Mesothelial cell of epicardium (in vitro differentiated cells): ENCODE results near the gene PSMG3. TPM values are rescaled to one million over a fixed set of nuclear protein-coding genes. Genes with fewer than 3 reads are reported as not detected.
A peak's percentile ranks its signal among the peaks of the same experiment; 100 is the strongest.
"Not testable (repeated sequence)": the region's sequence is repeated elsewhere in the genome, so short reads cannot be mapped to it uniquely, and the experiment has no call there.

Experiments
- DNase-seq, 2 experiments: peaks; one replicate each; pipeline ENCODE4 v3.0.0; 2021; ENCODE audit warnings: low spot score in 2 of 2; ENCODE audit not compliant: unreplicated experiment in 2 of 2
- H3K27ac Mint-ChIP-seq: 2 replicates; pipeline ENCODE4 v1.8.0; 2021; ENCODE audit warnings: mixed read lengths
- H3K27me3 Mint-ChIP-seq: 2 replicates; pipeline ENCODE4 v1.8.0; 2021; ENCODE audit warnings: low read depth, mixed read lengths
- H3K36me3 Mint-ChIP-seq: 2 replicates; pipeline ENCODE4 v1.8.0; 2021; ENCODE audit warnings: mixed read lengths
- H3K4me1 Mint-ChIP-seq: 2 replicates; pipeline ENCODE4 v1.8.0; 2021; ENCODE audit warnings: mixed read lengths
- H3K4me3 Mint-ChIP-seq: 2 replicates; pipeline ENCODE4 v1.8.0; 2021; ENCODE audit warnings: mild to moderate bottlenecking, moderate library complexity, mixed read lengths
- H3K9me3 Mint-ChIP-seq: 2 replicates; pipeline ENCODE4 v1.8.0; 2021; ENCODE audit warnings: mixed read lengths
- total RNA-seq: library from RNA; stranded (reverse); gene quantifications from 3 replicates; pipeline ENCODE4 v1.2.1, GENCODE V29; 2021
- TF ChIP-seq, protein P1 (sequence below): fragments of 200-600 bp; sonication (generic); IDR thresholded peaks from one replicate; pipeline ENCODE4 v1.5.0; 2021; ENCODE audit warnings: antibody characterized with exemption; ENCODE audit not compliant: unreplicated experiment

PSMG3 gene
- total RNA-seq, 1 donor from 2014 or later, result 31.0 TPM

DNA sequence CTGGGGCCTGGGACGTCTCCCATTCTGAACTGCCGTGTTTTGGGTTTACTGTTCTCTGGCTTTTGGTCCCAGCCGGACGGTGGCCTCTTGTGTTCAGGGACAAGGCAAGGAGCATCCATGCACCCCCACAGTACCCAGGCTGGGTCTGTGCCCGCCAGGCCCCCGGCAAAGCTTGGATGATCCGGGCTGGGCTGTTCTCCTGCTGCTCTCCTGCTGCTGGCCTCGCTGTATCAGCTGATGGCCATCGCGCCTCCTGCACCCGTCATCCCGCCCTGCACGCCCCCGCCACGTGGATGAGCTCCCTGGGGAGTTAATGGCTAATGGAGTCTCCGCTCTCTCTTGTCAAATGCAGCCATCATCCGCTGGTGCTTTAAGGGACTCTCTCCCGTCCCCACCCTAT is 14.9 kb upstream of the PSMG3 start:
- Mint-ChIP-seq H3K4me1 (peaks cover 11% of the 10 kb centered on the region), H3K27me3 (peaks cover 1% of the 10 kb centered on the region), H3K4me3 (no peak overlapping the region), H3K9me3 (peaks cover 7% of the 10 kb centered on the region), H3K36me3 (no peaks in the 10 kb centered on the region), H3K27ac (no peak overlapping the region)
- TF ChIP-seq, protein P1, sequence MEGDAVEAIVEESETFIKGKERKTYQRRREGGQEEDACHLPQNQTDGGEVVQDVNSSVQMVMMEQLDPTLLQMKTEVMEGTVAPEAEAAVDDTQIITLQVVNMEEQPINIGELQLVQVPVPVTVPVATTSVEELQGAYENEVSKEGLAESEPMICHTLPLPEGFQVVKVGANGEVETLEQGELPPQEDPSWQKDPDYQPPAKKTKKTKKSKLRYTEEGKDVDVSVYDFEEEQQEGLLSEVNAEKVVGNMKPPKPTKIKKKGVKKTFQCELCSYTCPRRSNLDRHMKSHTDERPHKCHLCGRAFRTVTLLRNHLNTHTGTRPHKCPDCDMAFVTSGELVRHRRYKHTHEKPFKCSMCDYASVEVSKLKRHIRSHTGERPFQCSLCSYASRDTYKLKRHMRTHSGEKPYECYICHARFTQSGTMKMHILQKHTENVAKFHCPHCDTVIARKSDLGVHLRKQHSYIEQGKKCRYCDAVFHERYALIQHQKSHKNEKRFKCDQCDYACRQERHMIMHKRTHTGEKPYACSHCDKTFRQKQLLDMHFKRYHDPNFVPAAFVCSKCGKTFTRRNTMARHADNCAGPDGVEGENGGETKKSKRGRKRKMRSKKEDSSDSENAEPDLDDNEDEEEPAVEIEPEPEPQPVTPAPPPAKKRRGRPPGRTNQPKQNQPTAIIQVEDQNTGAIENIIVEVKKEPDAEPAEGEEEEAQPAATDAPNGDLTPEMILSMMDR, result no peak
- no peak for DNase-seq

- DNase-seq, H3K4me3 Mint-ChIP-seq, H3K27ac Mint-ChIP-seq, H3K36me3 Mint-ChIP-seq, H3K27me3 Mint-ChIP-seq, H3K9me3 Mint-ChIP-seq: not testable (repeated sequence)
- H3K4me1 Mint-ChIP-seq, result peaks cover 11% of the 10 kb centered on the region
Observed at GRCh38 chr7:1583241-1583930, 13.6 kb upstream of the PSMG3 start.

- peaks cover 1% of the 10 kb centered on the region for H3K27me3 Mint-ChIP-seq
- H3K4me1 Mint-ChIP-seq, result peaks cover 8% of the 10 kb centered on the region
- no peaks in the 10 kb centered on the region for H3K9me3 Mint-ChIP-seq
- no peak overlapping the region for H3K4me3 Mint-ChIP-seq
- no peak for DNase-seq
- TF ChIP-seq, protein P1, result no peak
- no peak overlapping the region for H3K27ac Mint-ChIP-seq
- H3K36me3 Mint-ChIP-seq, result no peaks in the 10 kb centered on the region
Observed at GRCh38 chr7:1580422-1581030, 10.7 kb upstream of the PSMG3 start.

DNA sequence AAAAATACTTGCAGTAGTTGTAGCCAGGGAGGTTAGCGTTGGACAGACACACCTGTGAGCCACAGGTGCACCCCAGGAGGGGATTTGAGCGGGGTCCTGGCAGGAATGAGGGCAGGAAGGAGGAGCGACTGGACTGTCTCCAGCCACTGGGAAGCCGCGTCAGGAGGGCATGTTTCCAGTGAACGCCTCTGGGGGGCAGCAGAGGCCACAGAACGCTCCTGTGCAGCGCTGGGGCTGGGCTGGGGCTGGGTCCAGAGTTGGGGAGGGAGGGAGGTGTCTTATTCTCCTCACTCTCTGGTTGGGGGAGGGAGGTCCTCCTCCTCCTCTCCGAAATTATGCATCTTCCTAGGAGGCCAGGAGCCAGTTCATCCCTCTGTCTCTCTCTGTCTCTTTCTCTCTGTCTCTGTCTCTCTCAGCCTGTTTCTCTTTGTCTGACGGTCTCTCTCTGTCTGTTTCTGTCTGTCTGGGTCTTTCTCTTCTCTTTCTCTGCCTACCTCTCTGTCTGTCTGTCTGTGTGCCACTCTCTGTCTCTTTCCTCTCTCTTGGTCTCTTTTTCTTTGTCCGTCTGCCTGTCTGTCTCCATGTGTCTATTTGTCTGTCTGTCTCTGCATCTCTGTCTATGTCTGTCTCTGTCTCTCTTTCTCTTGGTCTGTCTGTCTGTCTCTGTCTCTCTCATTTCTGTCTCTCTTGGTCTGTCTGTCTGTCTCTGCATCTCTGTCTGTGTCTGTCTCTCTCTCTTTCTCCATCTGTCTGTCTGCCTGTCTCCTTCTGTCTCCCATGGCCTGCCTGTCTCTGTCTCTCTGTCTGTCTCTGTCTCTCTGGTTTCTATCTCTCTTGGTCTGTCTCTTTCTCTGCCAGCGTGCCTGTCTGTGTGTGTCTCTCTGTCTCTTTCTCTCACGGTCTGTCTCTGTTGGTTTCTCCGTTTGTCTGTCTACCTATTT is 9.9 kb upstream of the PSMG3 start:
- Mint-ChIP-seq H3K27me3 (peaks cover 1% of the 10 kb centered on the region), H3K9me3 (no peaks in the 10 kb centered on the region), H3K36me3 (no peaks in the 10 kb centered on the region), H3K27ac (no peak overlapping the region), H3K4me1 (peaks cover 8% of the 10 kb centered on the region), H3K4me3 (no peak overlapping the region)
- DNase-seq, result peak; percentile 56 to 84
- TF ChIP-seq, protein P1, result peak; percentile 55

GRCh38 chr7:1578513-1578912 is 8.7 kb upstream of the PSMG3 start:
- H3K27ac Mint-ChIP-seq, result no peak overlapping the region
- no peaks in the 10 kb centered on the region for H3K36me3 Mint-ChIP-seq
- H3K4me1 Mint-ChIP-seq, result peaks cover 8% of the 10 kb centered on the region
- H3K27me3 Mint-ChIP-seq, result peaks cover 1% of the 10 kb centered on the region
- H3K4me3 Mint-ChIP-seq, result no peak overlapping the region
- TF ChIP-seq, protein P1, result no peak
- H3K9me3 Mint-ChIP-seq, result no peaks in the 10 kb centered on the region
- no peak for DNase-seq
